Measurements from ENCODE around the gene PSMB3.
"Not testable (repeated sequence)": the region's sequence is repeated elsewhere in the genome, so short reads cannot be mapped to it uniquely, and the experiment has no call there.

The PSMB3 gene

GRCh38 chr17:38748149-38748891 lies 4.2 kb upstream of the PSMB3 start, which contains the start of gene PCGF2:
Gene PCGF2 (minus strand): TSS chr17:38748336. CDS start chr17:38740402, 7,934 bp downstream.
- no peak for DNase-seq (ENCODE audit: low read depth in 2 of 3, low spot score in 1 of 3)

GRCh38 chr17:38748892-38749222 lies 3.7 kb upstream of the PSMB3 start:
- no peak for DNase-seq (ENCODE audit: low read depth in 2 of 3, low spot score in 1 of 3)

GRCh38 chr17:38749223-38750043 lies 3.1 kb upstream of the PSMB3 start:
- DNase-seq (ENCODE audit: low read depth in 2 of 3, low spot score in 1 of 3), result no peak

GRCh38 chr17:38750044-38750311 lies 2.6 kb upstream of the PSMB3 start:
- no peak for DNase-seq (ENCODE audit: low read depth in 2 of 3, low spot score in 1 of 3)

- DNase-seq (ENCODE audit: low read depth in 2 of 3, low spot score in 1 of 3), result no peak
These were observed 2.0 kb upstream of the PSMB3 start for GRCh38 chr17:38750312-38751121.

GRCh38 chr17:38751144-38751807 lies 1.3 kb upstream of the PSMB3 start:
- DNase-seq (ENCODE audit: low read depth in 2 of 3, low spot score in 1 of 3), result no peak

- DNase-seq (ENCODE audit: low read depth in 2 of 3, low spot score in 1 of 3), result peak; percentile 77 to 91 (median 82)
These were observed 683 bp upstream of the PSMB3 start for GRCh38 chr17:38751808-38752307.

- no peak for DNase-seq (ENCODE audit: low read depth in 2 of 3, low spot score in 1 of 3)
These were observed 548 bp downstream of the PSMB3 start for GRCh38 chr17:38753071-38753506.

- DNase-seq (ENCODE audit: low read depth in 2 of 3, low spot score in 1 of 3), result no peak
These were observed 9.1 kb downstream of the PSMB3 start for GRCh38 chr17:38761612-38762011.

GRCh38 chr17:38762231-38762630 lies 9.7 kb downstream of the PSMB3 start:
- no peak for DNase-seq (ENCODE audit: low read depth in 2 of 3, low spot score in 1 of 3)

- no peak for DNase-seq (ENCODE audit: low read depth in 2 of 3, low spot score in 1 of 3)
These were observed 13.8 kb downstream of the PSMB3 start for GRCh38 chr17:38766341-38766740.

- no peak for DNase-seq (ENCODE audit: low read depth in 2 of 3, low spot score in 1 of 3)
These were observed 15.9 kb downstream of the PSMB3 start for GRCh38 chr17:38768417-38768816.

- no peak for DNase-seq (ENCODE audit: low read depth in 2 of 3, low spot score in 1 of 3)
These were observed 20.7 kb downstream of the PSMB3 start for GRCh38 chr17:38773258-38773657.

- DNase-seq (ENCODE audit: low read depth in 2 of 3, low spot score in 1 of 3), result no peak
These were observed 25.2 kb downstream of the PSMB3 start for GRCh38 chr17:38777641-38778250.

- DNase-seq (ENCODE audit: low read depth in 2 of 3, low spot score in 1 of 3), result no peak
These were observed 27.6 kb downstream of the PSMB3 start for GRCh38 chr17:38779965-38780752.

- no peak for DNase-seq (ENCODE audit: low read depth in 2 of 3, low spot score in 1 of 3)
These were observed 30.7 kb downstream of the PSMB3 start for GRCh38 chr17:38783227-38783626.

- no peak for DNase-seq (ENCODE audit: low read depth in 2 of 3, low spot score in 1 of 3)
These were observed 33.8 kb downstream of the PSMB3 start for GRCh38 chr17:38786372-38786771.

GRCh38 chr17:38787999-38788398 lies 35.5 kb downstream of the PSMB3 start:
- DNase-seq (ENCODE audit: low read depth in 2 of 3, low spot score in 1 of 3), result not testable (repeated sequence)

- no peak for DNase-seq (ENCODE audit: low read depth in 2 of 3, low spot score in 1 of 3)
These were observed 36.6 kb downstream of the PSMB3 start for GRCh38 chr17:38789185-38789584.

Measured in stimulated activated CD4-positive, alpha-beta T cell treated with anti-CD3 and anti-CD28 coated beads, Interleukin-12 subunit alpha, Interleukin-12 subunit beta, amount 100 ng/mL, for 48 hours (primary cell).